ENCODE results near the gene CAB39L.

DNA sequence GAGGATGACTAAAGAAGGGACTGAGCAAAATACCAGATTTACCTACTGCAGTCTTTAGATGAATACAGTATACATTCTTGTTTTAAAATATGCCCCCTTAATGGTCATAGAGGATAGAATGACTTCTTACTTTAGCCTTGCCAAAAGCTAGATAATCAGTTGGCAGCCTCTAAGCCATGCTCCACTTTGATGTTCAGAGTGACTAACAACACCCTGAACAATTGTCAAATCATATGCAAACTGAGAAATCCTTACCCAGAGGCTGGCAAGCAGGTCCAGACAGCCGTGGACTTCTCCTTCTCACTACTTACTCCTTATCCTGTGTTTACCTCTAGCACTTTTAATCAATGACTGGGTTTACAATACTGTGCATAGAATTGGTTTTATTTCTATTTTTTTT, 28.3 kb upstream of the CAB39L start:
- TF ChIP-seq, protein P1, sequence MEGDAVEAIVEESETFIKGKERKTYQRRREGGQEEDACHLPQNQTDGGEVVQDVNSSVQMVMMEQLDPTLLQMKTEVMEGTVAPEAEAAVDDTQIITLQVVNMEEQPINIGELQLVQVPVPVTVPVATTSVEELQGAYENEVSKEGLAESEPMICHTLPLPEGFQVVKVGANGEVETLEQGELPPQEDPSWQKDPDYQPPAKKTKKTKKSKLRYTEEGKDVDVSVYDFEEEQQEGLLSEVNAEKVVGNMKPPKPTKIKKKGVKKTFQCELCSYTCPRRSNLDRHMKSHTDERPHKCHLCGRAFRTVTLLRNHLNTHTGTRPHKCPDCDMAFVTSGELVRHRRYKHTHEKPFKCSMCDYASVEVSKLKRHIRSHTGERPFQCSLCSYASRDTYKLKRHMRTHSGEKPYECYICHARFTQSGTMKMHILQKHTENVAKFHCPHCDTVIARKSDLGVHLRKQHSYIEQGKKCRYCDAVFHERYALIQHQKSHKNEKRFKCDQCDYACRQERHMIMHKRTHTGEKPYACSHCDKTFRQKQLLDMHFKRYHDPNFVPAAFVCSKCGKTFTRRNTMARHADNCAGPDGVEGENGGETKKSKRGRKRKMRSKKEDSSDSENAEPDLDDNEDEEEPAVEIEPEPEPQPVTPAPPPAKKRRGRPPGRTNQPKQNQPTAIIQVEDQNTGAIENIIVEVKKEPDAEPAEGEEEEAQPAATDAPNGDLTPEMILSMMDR (IDR thresholded peaks at IDR 0.05; ENCODE audit: insufficient read depth, low read length, poor library complexity, severe bottlenecking): no peak
- TF ChIP-seq EZH2phosphoT487 (conservative IDR thresholded peaks at IDR 0.05; ENCODE audit: low read length): no peak
